Measurements from ENCODE around the gene GOLPH3.

DNA sequence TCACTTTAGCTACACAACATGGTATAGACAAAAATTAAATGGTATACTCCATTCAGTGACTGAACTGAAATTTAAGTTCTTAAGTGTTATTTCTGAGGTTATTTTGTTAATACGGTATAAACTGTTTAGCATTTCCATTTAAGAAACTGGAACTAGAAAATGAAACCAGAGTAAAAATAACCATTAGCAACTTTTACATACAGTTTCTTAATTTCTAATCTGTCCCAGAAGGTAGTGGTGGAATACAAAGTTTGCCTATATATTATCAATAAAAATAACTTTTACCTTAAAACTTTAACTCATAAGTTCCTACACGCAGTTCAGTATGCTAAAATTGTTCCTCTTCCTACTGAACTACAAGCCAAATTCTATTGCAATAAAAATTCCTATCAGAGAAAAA, 10.3 kb downstream of the GOLPH3 start:
- TF ChIP-seq POLR2A (IDR thresholded peaks at IDR 0.05; ENCODE audit: low read depth, low read length) (no peak), POLR2AphosphoS5 (IDR thresholded peaks at IDR 0.05; ENCODE audit: low read depth, low read length) (no peak)
